GM19372 (cell line): Measurements from ENCODE around the gene ATF3.
A peak's percentile ranks its signal among the peaks of the same experiment; 100 is the strongest.

Experiments used
- ATAC-seq: cut with Tn5 transposase; IDR thresholded peaks from one replicate; pipeline ENCODE4 v1.9.1; 2021; ENCODE audit warnings: mild to moderate bottlenecking, low read depth, moderate library complexity; ENCODE audit not compliant: unreplicated experiment

The ATF3 gene

GRCh38 chr1:212586206-212587015 lies 22.1 kb upstream of the ATF3 start:
- peak; percentile 77 for ATAC-seq

- no peak for ATAC-seq
Measured at GRCh38 chr1:212587016-212587887, 21.3 kb upstream of the ATF3 start.

GRCh38 chr1:212587888-212588510 lies 20.6 kb upstream of the ATF3 start:
- ATAC-seq, result no peak

- ATAC-seq, result no peak
Measured at GRCh38 chr1:212589446-212589845, 19.1 kb upstream of the ATF3 start.

- no peak for ATAC-seq
Measured at GRCh38 chr1:212591922-212592321, 16.6 kb upstream of the ATF3 start.

GRCh38 chr1:212593821-212594251 lies 14.7 kb upstream of the ATF3 start:
- no peak for ATAC-seq

- no peak for ATAC-seq
Measured at GRCh38 chr1:212594640-212595039, 13.9 kb upstream of the ATF3 start.

GRCh38 chr1:212595229-212595628 lies 13.3 kb upstream of the ATF3 start:
- no peak for ATAC-seq

- peak; percentile 99 for ATAC-seq
Measured at GRCh38 chr1:212595787-212596714, 12.5 kb upstream of the ATF3 start.

- no peak for ATAC-seq
Measured at GRCh38 chr1:212596798-212597197, 11.8 kb upstream of the ATF3 start.

- no peak for ATAC-seq
Measured at GRCh38 chr1:212597487-212597886, 11.1 kb upstream of the ATF3 start.

- no peak for ATAC-seq
Measured at GRCh38 chr1:212600071-212600915, 8.3 kb upstream of the ATF3 start.

- no peak for ATAC-seq
Measured at GRCh38 chr1:212600980-212601379, 7.6 kb upstream of the ATF3 start.

GRCh38 chr1:212601524-212601923 lies 7.0 kb upstream of the ATF3 start:
- no peak for ATAC-seq

- no peak for ATAC-seq
Measured at GRCh38 chr1:212605441-212606394, 2.8 kb upstream of the ATF3 start.

- no peak for ATAC-seq
Measured at GRCh38 chr1:212606395-212607205, 2.0 kb upstream of the ATF3 start.

GRCh38 chr1:212607206-212607912 lies 1.2 kb upstream of the ATF3 start:
- ATAC-seq, result no peak
